Activated T-cell treated with anti-CD3 and anti-CD28 coated beads, Interleukin-2, amount 50 U/mL, for 4 hours (primary cell): Measurements from ENCODE around the gene CELF2. TPM values are rescaled to one million over a fixed set of nuclear protein-coding genes. Genes with fewer than 3 reads are reported as not detected.
"Not testable (repeated sequence)": the region's sequence is repeated elsewhere in the genome, so short reads cannot be mapped to it uniquely, and the experiment has no call there.

Experiments used
- ATAC-seq, 2 donors: fragments of 200-7000 bp; cut with Tn5 transposase; one replicate each; pipeline ENCODE4 v1.10.0; 2021
- DNase-seq: peaks from one replicate; pipeline ENCODE4 v3.0.0-alpha.2; 2020
- H3K27me3 Mint-ChIP-seq: one replicate; pipeline ENCODE4 v1.8.0; 2021; ENCODE audit warnings: low read depth, mixed read lengths
- H3K36me3 Mint-ChIP-seq: one replicate; pipeline ENCODE4 v1.8.0; 2022; ENCODE audit warnings: mixed read lengths; ENCODE audit not compliant: insufficient read depth
- H3K4me1 Mint-ChIP-seq: one replicate; pipeline ENCODE4 v1.8.0; 2021; ENCODE audit warnings: low read depth, mixed read lengths
- H3K4me3 Mint-ChIP-seq: one replicate; pipeline ENCODE4 v1.8.0; 2021; ENCODE audit warnings: mild to moderate bottlenecking, moderate library complexity, mixed read lengths
- H3K9me3 Mint-ChIP-seq: one replicate; pipeline ENCODE4 v1.8.0; 2021; ENCODE audit warnings: mixed read lengths
- total RNA-seq, 3 donors: library from RNA; stranded (reverse); gene quantifications; one replicate each; pipeline ENCODE4 v1.2.1, GENCODE V29; 2021

CELF2 gene
- total RNA-seq, 3 donors from 2014 or later = 112 to 121 (median 113) TPM

- H3K36me3 Mint-ChIP-seq = no peaks in the 10 kb centered on the region
- H3K9me3 Mint-ChIP-seq = no peaks in the 10 kb centered on the region
- no peak for DNase-seq
- H3K4me3 Mint-ChIP-seq = no peak overlapping the region
- ATAC-seq = no peak
- H3K4me1 Mint-ChIP-seq = peaks cover 30% of the 10 kb centered on the region
- no peaks in the 10 kb centered on the region for H3K27me3 Mint-ChIP-seq
Measured at GRCh38 chr10:11116817-11117216, 99.1 kb downstream of the CELF2 start.

GRCh38 chr10:11118686-11119085, 101.0 kb downstream of the CELF2 start:
- ATAC-seq (no peak), DNase-seq (no peak)
- Mint-ChIP-seq H3K9me3 (peaks cover under 1% of the 10 kb centered on the region), H3K4me3 (no peak overlapping the region), H3K4me1 (peaks cover 24% of the 10 kb centered on the region), H3K27me3 (no peaks in the 10 kb centered on the region), H3K36me3 (no peaks in the 10 kb centered on the region)

GRCh38 chr10:11119843-11120242, 102.2 kb downstream of the CELF2 start:
- Mint-ChIP-seq H3K4me1 (peaks cover 16% of the 10 kb centered on the region), H3K36me3 (no peaks in the 10 kb centered on the region), H3K4me3 (no peak overlapping the region), H3K27me3 (no peaks in the 10 kb centered on the region), H3K9me3 (peaks cover 8% of the 10 kb centered on the region)
- ATAC-seq (no peak), DNase-seq (no peak)

GRCh38 chr10:11120711-11121110, 103.0 kb downstream of the CELF2 start:
- no peak for DNase-seq
- Mint-ChIP-seq H3K4me1 (peaks cover 12% of the 10 kb centered on the region), H3K4me3 (no peak overlapping the region), H3K27me3 (no peaks in the 10 kb centered on the region), H3K36me3 (no peaks in the 10 kb centered on the region), H3K9me3 (peaks cover 8% of the 10 kb centered on the region)
- ATAC-seq = no peak

GRCh38 chr10:11123892-11124291, 106.2 kb downstream of the CELF2 start:
- H3K4me1 Mint-ChIP-seq, H3K36me3 Mint-ChIP-seq, H3K9me3 Mint-ChIP-seq, H3K27me3 Mint-ChIP-seq, DNase-seq, H3K4me3 Mint-ChIP-seq: not testable (repeated sequence)
- ATAC-seq = peak; percentile 23 to 35

GRCh38 chr10:11125004-11125403, 107.3 kb downstream of the CELF2 start:
- H3K9me3 Mint-ChIP-seq = peaks cover 8% of the 10 kb centered on the region
- no peaks in the 10 kb centered on the region for H3K36me3 Mint-ChIP-seq
- no peak overlapping the region for H3K4me3 Mint-ChIP-seq
- peaks cover 10% of the 10 kb centered on the region for H3K4me1 Mint-ChIP-seq
- ATAC-seq (no peak), DNase-seq (no peak)
- no peaks in the 10 kb centered on the region for H3K27me3 Mint-ChIP-seq

GRCh38 chr10:11127017-11127416, 109.3 kb downstream of the CELF2 start:
- H3K9me3 Mint-ChIP-seq, ATAC-seq, H3K36me3 Mint-ChIP-seq, H3K4me3 Mint-ChIP-seq, H3K4me1 Mint-ChIP-seq, H3K27me3 Mint-ChIP-seq, DNase-seq: not testable (repeated sequence)

- no peaks in the 10 kb centered on the region for H3K4me1 Mint-ChIP-seq
- H3K4me3 Mint-ChIP-seq = no peak overlapping the region
- no peak for ATAC-seq
- no peaks in the 10 kb centered on the region for H3K36me3 Mint-ChIP-seq
- no peaks in the 10 kb centered on the region for H3K27me3 Mint-ChIP-seq
- no peak for DNase-seq
- H3K9me3 Mint-ChIP-seq = no peaks in the 10 kb centered on the region
Measured at GRCh38 chr10:11131112-11131639, 113.5 kb downstream of the CELF2 start.

GRCh38 chr10:11134411-11134810, 116.7 kb downstream of the CELF2 start:
- Mint-ChIP-seq H3K4me3 (no peak overlapping the region), H3K4me1 (peaks cover under 1% of the 10 kb centered on the region), H3K27me3 (no peaks in the 10 kb centered on the region), H3K9me3 (no peaks in the 10 kb centered on the region), H3K36me3 (no peaks in the 10 kb centered on the region)
- ATAC-seq (no peak), DNase-seq (no peak)

GRCh38 chr10:11135709-11136108, 118.0 kb downstream of the CELF2 start:
- H3K36me3 Mint-ChIP-seq = no peaks in the 10 kb centered on the region
- H3K4me1 Mint-ChIP-seq = peaks cover 10% of the 10 kb centered on the region
- H3K4me3 Mint-ChIP-seq = no peak overlapping the region
- no peak for ATAC-seq
- no peak for DNase-seq
- H3K9me3 Mint-ChIP-seq = no peaks in the 10 kb centered on the region
- no peaks in the 10 kb centered on the region for H3K27me3 Mint-ChIP-seq

GRCh38 chr10:11138314-11139033, 120.8 kb downstream of the CELF2 start:
- no peak for ATAC-seq
- no peaks in the 10 kb centered on the region for H3K36me3 Mint-ChIP-seq
- H3K4me1 Mint-ChIP-seq = peaks cover 35% of the 10 kb centered on the region

GRCh38 chr10:11140963-11141362, 123.3 kb downstream of the CELF2 start:
- Mint-ChIP-seq H3K4me3 (peak overlapping the region; percentile 57), H3K27me3 (no peaks in the 10 kb centered on the region), H3K4me1 (peaks cover 57% of the 10 kb centered on the region), H3K36me3 (no peaks in the 10 kb centered on the region), H3K9me3 (no peaks in the 10 kb centered on the region)
- DNase-seq (no peak), ATAC-seq (peak; percentile 26 to 29)

More at GRCh38 chr10:11138314-11139033, 120.8 kb downstream of the CELF2 start:
- no peak for DNase-seq
- H3K4me3 Mint-ChIP-seq = no peak overlapping the region
- no peaks in the 10 kb centered on the region for H3K9me3 Mint-ChIP-seq
- H3K27me3 Mint-ChIP-seq = no peaks in the 10 kb centered on the region

- peaks cover 64% of the 10 kb centered on the region for H3K4me1 Mint-ChIP-seq
- H3K36me3 Mint-ChIP-seq = no peaks in the 10 kb centered on the region
- DNase-seq = no peak
- H3K4me3 Mint-ChIP-seq = peak overlapping the region; percentile 57
- H3K27me3 Mint-ChIP-seq = no peaks in the 10 kb centered on the region
- ATAC-seq = peak in 1 of 2 donors; percentile 24
- no peaks in the 10 kb centered on the region for H3K9me3 Mint-ChIP-seq
Measured at GRCh38 chr10:11141571-11142091, 124.0 kb downstream of the CELF2 start.

- Mint-ChIP-seq H3K4me1 (peaks cover 76% of the 10 kb centered on the region), H3K9me3 (no peaks in the 10 kb centered on the region), H3K36me3 (no peaks in the 10 kb centered on the region), H3K4me3 (no peak overlapping the region), H3K27me3 (no peaks in the 10 kb centered on the region)
- DNase-seq (no peak), ATAC-seq (no peak)
Measured at GRCh38 chr10:11142777-11143176, 125.1 kb downstream of the CELF2 start.

GRCh38 chr10:11143242-11143641, 125.6 kb downstream of the CELF2 start:
- no peaks in the 10 kb centered on the region for H3K36me3 Mint-ChIP-seq
- no peak overlapping the region for H3K4me3 Mint-ChIP-seq
- no peaks in the 10 kb centered on the region for H3K9me3 Mint-ChIP-seq
- peaks cover 80% of the 10 kb centered on the region for H3K4me1 Mint-ChIP-seq
- DNase-seq = no peak
- no peaks in the 10 kb centered on the region for H3K27me3 Mint-ChIP-seq
- ATAC-seq = no peak
